Activated CD4-positive, alpha-beta T cell treated with anti-CD3 and anti-CD28 coated beads, Interleukin-2, amount 10 ng/mL, durations not matched to agents 7 days and 5 days (primary cell): ENCODE measurements around the gene COPA. TPM values are rescaled to one million over a fixed set of nuclear protein-coding genes. Genes with fewer than 3 reads are reported as not detected.

Experiments
- CTCF ChIA-PET: fragments of 350-600 bp; sonication (Branson Sonifier 250); formaldehyde crosslinking; loops from one replicate; lab custom pipeline; 2021; ENCODE audit warnings: antibody characterized with exemption; lab: Charles Lee
- POLR2A ChIA-PET: fragments of 350-600 bp; sonication (Branson Sonifier 250); formaldehyde crosslinking; loops from one replicate; lab custom pipeline; 2021; ENCODE audit warnings: antibody characterized with exemption; lab: Charles Lee
- DNase-seq: peaks from one replicate; pipeline ENCODE4 v3.0.0-alpha.2; 2020
- H3K27ac Mint-ChIP-seq: one replicate; pipeline ENCODE4 v1.8.0; 2021; ENCODE audit warnings: mild to moderate bottlenecking, moderate library complexity, mixed read lengths
- H3K27me3 Mint-ChIP-seq: one replicate; pipeline ENCODE4 v1.8.0; 2021; ENCODE audit warnings: mixed read lengths
- H3K36me3 Mint-ChIP-seq: one replicate; pipeline ENCODE4 v1.8.0; 2021; ENCODE audit warnings: low read depth, mixed read lengths
- H3K4me1 Mint-ChIP-seq: one replicate; pipeline ENCODE4 v1.8.0; 2021; ENCODE audit warnings: mixed read lengths
- H3K4me3 Mint-ChIP-seq: one replicate; pipeline ENCODE4 v1.8.0; 2021; ENCODE audit warnings: mild to moderate bottlenecking, moderate library complexity, mixed read lengths
- H3K9me3 Mint-ChIP-seq: one replicate; pipeline ENCODE4 v1.8.0; 2021; ENCODE audit warnings: mixed read lengths
- total RNA-seq, 2 experiments: library from RNA; stranded (reverse); gene quantifications; one replicate each; pipeline ENCODE4 v1.2.3, GENCODE V29; 2021

COPA gene
- total RNA-seq, 2 experiments from 2014 or later, result 122 TPM

DNA sequence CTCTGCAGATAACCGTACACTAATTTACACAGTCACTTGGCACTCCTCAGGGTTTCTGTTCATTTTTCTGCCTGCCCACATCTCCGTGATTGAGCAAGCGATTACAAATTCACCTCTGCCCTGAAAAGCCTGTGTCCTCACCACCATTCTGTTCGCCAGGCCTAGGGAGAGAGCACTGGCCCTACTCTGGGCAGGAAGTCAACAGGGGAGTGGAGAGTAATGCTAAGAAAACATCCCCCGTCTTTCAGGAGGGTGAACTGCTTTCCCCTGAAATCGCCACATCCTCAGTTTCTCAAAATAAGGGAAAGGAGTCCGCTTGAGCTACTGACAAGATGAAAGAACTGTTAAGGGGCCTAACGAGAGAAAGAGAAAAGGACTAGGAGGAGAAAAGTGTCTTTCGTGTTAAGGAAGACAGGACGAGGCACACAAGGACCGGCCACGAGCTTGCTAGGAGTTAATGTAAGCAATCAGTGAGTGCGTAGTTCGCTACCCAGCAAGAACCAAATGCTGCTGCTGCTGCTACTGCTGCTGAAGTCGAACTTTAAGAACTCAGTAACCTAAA lies 58.7 kb downstream of the COPA start:
- POLR2A ChIA-PET, result interaction anchor here (0.9 kb wide), 1 partner anchor 22 kb away, joined by 3 read pairs; the partner anchor contains the start of gene DCAF8
- Mint-ChIP-seq H3K27ac (peak overlapping the region; percentile 90), H3K9me3 (no peaks in the 10 kb centered on the region), H3K27me3 (no peaks in the 10 kb centered on the region), H3K36me3 (peaks cover 30% of the 10 kb centered on the region), H3K4me1 (peaks cover 18% of the 10 kb centered on the region), H3K4me3 (peak overlapping the region; percentile 91)
- CTCF ChIA-PET, result interaction anchor here (0.6 to 1.3 kb wide), 8 partner anchors 52 to 297 kb away, joined by 3 to 5 read pairs (median 3); no protein-coding TSS in a partner anchor
- peak; percentile 33 for DNase-seq

DNA sequence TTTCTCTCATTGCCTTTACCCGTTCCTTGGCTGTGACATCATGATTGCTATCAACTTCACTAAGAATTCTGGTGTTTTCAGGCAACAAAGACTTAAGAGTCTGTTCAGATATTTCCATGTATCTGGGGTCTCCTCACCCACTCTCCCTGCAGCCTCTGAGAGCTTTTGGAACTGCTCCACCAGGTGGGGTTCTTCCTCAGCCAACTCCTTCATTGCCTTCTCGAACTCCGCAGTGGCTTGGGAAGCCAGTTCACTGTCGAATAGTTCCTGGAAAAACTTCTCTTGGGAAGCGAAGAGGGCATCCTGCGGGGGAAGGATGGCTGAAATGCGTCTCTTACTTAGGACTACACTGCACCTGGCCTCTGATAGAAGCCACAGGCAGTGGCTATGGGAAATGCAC lies 60.2 kb downstream of the COPA start:
- H3K4me3 Mint-ChIP-seq, result no peak overlapping the region
- CTCF ChIA-PET, result interaction anchor here (0.6 kb wide), 1 partner anchor 209 kb away, joined by 3 read pairs; no protein-coding TSS in a partner anchor

DNA sequence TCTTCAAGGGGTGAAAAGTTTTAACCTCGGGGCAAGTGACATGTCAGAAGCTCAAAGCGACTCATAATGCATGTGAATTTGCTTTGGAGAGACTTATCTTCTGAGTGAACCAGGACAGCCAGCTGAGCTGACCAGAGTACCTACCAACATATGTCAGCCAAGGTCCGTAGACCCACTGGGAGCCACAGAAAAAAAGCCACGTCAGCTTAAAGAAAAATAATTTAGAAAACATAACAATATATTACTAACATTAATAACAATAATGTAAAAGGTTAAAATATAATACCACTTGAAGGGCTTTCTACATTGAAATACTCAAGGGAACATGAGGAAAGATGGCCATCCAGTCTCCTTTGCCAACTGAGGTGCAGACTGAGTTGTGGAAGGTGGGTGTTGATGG lies 65.1 kb downstream of the COPA start:
- Mint-ChIP-seq H3K4me3 (no peak overlapping the region), H3K4me1 (no peaks in the 10 kb centered on the region), H3K36me3 (peaks cover 37% of the 10 kb centered on the region), H3K9me3 (no peaks in the 10 kb centered on the region), H3K27me3 (no peaks in the 10 kb centered on the region), H3K27ac (no peak overlapping the region)
- ChIA-PET POLR2A (no interaction called here), CTCF (interaction anchor here (1.3 kb wide), 1 partner anchor 14 kb away, joined by 4 read pairs; no protein-coding TSS in a partner anchor)
- DNase-seq, result no peak

More for the DNA sequence above, 60.2 kb downstream of the COPA start:
- no peaks in the 10 kb centered on the region for H3K9me3 Mint-ChIP-seq
- H3K27me3 Mint-ChIP-seq, result no peaks in the 10 kb centered on the region
- POLR2A ChIA-PET, result no interaction called here
- no peak overlapping the region for H3K27ac Mint-ChIP-seq
- H3K36me3 Mint-ChIP-seq, result peaks cover 35% of the 10 kb centered on the region
- DNase-seq, result no peak
- peaks cover 18% of the 10 kb centered on the region for H3K4me1 Mint-ChIP-seq

DNA sequence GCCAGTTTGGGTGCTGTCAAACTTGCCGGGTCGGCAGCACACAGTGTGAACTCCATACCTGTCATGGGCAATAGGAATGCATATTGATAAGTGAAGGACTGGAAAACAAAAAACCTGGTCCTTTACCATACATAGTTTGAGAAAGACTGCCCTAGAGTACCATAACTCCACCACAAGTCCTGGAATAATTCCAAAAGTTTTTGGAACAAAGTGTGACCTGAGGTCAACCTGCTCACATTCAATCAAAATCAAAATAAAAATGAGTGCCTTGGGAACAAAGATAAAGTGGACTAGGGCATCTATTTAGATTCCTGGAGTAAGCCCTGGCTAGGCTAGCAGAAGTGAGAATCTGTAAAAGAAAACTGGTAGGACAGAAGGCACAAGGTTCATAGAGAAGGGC lies 65.7 kb downstream of the COPA start:
- ChIA-PET POLR2A (no interaction called here), CTCF (interaction anchor here (1.3 kb wide), 1 partner anchor 15 kb away, joined by 4 read pairs; no protein-coding TSS in a partner anchor)
- no peak for DNase-seq
- Mint-ChIP-seq H3K36me3 (peaks cover 34% of the 10 kb centered on the region), H3K4me3 (no peak overlapping the region), H3K9me3 (no peaks in the 10 kb centered on the region), H3K27me3 (no peaks in the 10 kb centered on the region), H3K4me1 (no peaks in the 10 kb centered on the region), H3K27ac (no peak overlapping the region)

DNA sequence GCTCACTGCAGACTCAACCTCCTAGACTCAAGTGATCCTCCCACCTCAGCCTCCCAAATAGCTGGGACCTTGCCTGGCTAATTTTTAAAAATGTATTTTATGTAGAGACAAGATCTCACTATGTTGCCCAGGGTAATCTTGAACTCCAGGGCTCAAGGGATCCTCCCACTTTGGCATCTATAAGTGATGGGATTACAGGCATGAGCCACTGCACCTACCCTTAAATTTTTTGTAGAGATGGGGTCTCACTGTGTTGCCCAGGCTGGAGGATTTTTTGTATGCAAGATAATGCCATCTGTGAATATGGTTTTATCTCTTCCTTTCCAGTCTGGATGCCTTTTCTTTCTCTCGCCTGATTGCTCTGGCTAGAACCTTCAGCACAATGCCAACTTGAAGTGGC lies 72.0 kb downstream of the COPA start:
- H3K4me3 Mint-ChIP-seq, result no peak overlapping the region
- ChIA-PET POLR2A (no interaction called here), CTCF (interaction anchor here (0.6 kb wide), 1 partner anchor 53 kb away, joined by 4 read pairs; no protein-coding TSS in a partner anchor)
- H3K27me3 Mint-ChIP-seq, result no peaks in the 10 kb centered on the region
- H3K36me3 Mint-ChIP-seq, result no peaks in the 10 kb centered on the region
- no peak overlapping the region for H3K27ac Mint-ChIP-seq
- DNase-seq, result no peak
- H3K4me1 Mint-ChIP-seq, result no peaks in the 10 kb centered on the region
- no peaks in the 10 kb centered on the region for H3K9me3 Mint-ChIP-seq

DNA sequence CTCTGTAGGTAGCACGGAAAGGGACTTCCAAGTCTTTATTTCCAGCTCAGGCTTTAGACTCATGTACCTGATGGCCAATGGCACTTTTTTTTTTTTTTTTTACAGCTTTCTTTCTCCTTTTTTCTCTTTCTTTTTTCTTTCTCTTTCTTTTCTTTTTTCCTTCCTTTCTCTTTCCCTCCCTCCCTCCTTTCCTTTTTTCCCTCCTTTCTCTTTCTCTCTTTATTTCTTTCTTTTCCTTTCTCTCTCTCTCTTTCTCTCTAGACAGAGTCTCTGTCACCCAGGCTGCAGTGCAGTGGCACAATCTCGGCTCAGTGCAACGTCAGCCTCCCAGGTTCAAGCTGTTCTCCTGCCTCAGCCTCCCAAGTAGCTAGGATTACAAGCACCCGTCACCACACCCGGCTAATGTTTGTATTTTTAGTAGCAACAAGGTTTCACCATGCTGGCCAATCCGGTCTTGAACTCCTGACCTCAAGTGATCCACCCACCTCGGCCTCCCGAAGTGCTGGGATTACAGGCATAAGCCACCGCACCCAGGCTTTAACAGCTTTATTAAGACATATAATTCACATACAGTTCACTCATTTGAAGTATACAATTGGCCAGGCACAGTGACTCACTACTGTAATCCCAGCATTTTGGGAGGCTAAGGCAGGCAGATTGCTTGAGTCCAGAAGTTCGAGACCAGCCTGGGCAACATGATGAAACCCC lies 75.6 kb downstream of the COPA start:
- no peaks in the 10 kb centered on the region for H3K27me3 Mint-ChIP-seq
- no peak for DNase-seq
- H3K36me3 Mint-ChIP-seq, result no peaks in the 10 kb centered on the region
- H3K4me3 Mint-ChIP-seq, result no peak overlapping the region
- CTCF ChIA-PET, result interaction anchor here (2.2 kb wide), 1 partner anchor 74 kb away, joined by 5 read pairs; no protein-coding TSS in a partner anchor
- H3K4me1 Mint-ChIP-seq, result peaks cover 15% of the 10 kb centered on the region
- POLR2A ChIA-PET, result interaction anchor here (0.7 kb wide), 1 partner anchor 49 kb away, joined by 3 read pairs; no protein-coding TSS in a partner anchor
- H3K9me3 Mint-ChIP-seq, result no peaks in the 10 kb centered on the region
- H3K27ac Mint-ChIP-seq, result peak overlapping the region; percentile 25

DNA sequence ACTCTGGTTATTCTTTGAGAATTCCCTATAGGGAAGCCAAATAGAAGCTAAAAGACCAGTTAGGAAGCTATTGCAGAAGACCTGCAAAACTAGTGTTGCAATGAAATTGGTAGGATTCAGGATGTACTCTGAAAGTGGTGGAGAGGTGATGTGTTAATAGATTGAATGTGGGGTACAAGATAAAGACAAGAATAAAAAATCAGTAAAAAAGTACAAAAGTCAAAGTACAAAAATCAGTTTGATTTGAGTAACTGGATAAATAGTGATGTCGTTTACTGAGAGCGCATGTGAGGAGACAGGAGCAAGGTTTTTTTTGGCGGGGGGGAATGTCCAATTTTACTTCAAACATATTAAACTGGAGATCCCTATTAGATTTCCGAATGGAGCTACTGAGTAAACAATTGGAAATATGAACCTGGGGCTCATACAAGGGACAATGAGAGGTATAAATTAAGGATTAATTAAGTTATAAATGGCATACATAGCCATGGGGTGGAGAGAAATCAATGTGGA lies 78.2 kb downstream of the COPA start:
- H3K27ac Mint-ChIP-seq, result no peak overlapping the region
- H3K9me3 Mint-ChIP-seq, result no peaks in the 10 kb centered on the region
- H3K27me3 Mint-ChIP-seq, result no peaks in the 10 kb centered on the region
- no peak for DNase-seq
- H3K4me3 Mint-ChIP-seq, result no peak overlapping the region
- peaks cover 29% of the 10 kb centered on the region for H3K4me1 Mint-ChIP-seq
- peaks cover 11% of the 10 kb centered on the region for H3K36me3 Mint-ChIP-seq
- ChIA-PET POLR2A (no interaction called here), CTCF (interaction anchor here (1.0 to 3.3 kb wide), 6 partner anchors 10 to 90 kb away, joined by 3 to 16 read pairs (median 4); no protein-coding TSS in a partner anchor)

DNA sequence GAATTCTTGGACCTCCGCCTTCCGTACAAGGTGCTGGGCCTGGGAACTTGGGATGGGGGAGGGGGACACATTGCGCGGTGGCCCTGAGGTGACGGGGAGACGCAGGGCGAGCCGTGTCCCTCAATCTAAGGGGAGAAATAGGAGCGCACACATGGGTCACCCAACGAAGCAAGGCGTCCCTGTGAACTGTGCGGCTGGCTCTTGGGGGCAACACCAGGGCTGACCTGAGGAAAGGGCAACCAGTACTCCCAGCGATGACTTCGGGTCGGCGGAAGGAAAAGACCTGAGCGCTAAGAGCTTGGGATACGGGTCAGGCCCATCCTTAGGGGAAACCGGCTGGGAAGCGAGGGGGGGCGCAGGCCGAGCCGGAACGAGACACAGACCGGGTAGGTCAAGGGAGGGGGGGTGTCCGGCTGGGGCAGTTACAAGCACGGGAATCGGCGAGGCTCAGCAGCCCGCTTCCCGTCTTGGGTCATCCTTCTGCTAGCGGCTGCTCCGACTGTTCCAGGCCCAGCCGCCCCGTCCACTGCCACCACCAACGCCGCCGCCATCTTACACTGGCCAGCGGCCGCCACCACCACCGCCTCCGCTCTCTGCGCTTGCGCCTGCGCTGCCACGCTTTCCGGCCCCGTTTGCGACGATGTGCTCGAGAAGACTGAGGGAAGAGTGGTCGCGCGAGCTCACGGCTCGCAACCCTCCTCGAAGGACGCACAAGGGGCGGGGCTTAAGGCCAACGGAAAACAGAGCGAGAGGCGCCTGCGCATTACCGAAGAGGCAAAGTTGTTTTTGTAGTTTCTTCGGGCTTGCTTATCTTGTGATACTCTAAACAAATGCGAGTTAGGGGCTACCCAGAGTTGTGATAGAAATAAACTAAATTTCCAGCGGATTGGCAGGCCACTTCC lies 80.9 kb downstream of the COPA start, which contains the start of gene DCAF8:
Gene DCAF8 (minus strand): TSS at position 657 of the 902 bp plus-strand sequence. CDS start 18,541 bp downstream, outside the sequence.
- Mint-ChIP-seq H3K4me3 (peak within 1 kb of the TSS; percentile 99), H3K27me3 (no peaks in the 10 kb centered on the region), H3K27ac (peak within 1 kb of the TSS; percentile 98), H3K9me3 (no peaks in the 10 kb centered on the region), H3K36me3 (peaks cover 16% of the 10 kb centered on the region), H3K4me1 (peaks cover 47% of the 10 kb centered on the region)
- CTCF ChIA-PET, result interaction anchor here (0.6 to 3.3 kb wide), 9 partner anchors 10 to 180 kb away, joined by 3 to 16 read pairs (median 4); no protein-coding TSS in a partner anchor
- POLR2A ChIA-PET, result interaction anchor here (0.6 to 0.7 kb wide), 3 partner anchors 23 to 66 kb away, joined by 3 to 6 read pairs (median 4); partner anchors contain the start of gene PEX19
- peak; percentile 99 for DNase-seq

DNA sequence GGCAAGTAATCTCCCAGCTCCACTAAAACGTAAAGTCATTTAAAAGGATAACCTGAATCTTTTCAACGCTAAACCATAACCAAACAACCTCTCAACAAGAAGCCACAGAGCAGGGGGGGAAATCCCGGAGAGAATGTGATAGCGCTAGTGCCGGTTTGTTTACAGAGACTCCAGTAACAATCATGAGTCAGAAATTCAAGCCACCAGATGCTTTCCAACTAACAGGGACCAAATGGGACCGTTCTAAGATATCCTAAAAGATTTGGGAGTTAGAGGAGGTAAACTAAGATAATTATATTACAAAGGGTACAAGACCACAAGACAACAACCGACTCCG lies 81.5 kb downstream of the COPA start:
- no peaks in the 10 kb centered on the region for H3K9me3 Mint-ChIP-seq
- H3K36me3 Mint-ChIP-seq, result peaks cover 16% of the 10 kb centered on the region
- ChIA-PET CTCF (interaction anchor here (0.6 to 1.5 kb wide), 5 partner anchors 9 to 83 kb away, joined by 3 to 11 read pairs (median 4); no protein-coding TSS in a partner anchor), POLR2A (no interaction called here)
- H3K27me3 Mint-ChIP-seq, result no peaks in the 10 kb centered on the region
- H3K4me1 Mint-ChIP-seq, result peaks cover 50% of the 10 kb centered on the region
- peak; percentile 79 for DNase-seq
- H3K27ac Mint-ChIP-seq, result peak overlapping the region; percentile 98
- peak overlapping the region; percentile 99 for H3K4me3 Mint-ChIP-seq

DNA sequence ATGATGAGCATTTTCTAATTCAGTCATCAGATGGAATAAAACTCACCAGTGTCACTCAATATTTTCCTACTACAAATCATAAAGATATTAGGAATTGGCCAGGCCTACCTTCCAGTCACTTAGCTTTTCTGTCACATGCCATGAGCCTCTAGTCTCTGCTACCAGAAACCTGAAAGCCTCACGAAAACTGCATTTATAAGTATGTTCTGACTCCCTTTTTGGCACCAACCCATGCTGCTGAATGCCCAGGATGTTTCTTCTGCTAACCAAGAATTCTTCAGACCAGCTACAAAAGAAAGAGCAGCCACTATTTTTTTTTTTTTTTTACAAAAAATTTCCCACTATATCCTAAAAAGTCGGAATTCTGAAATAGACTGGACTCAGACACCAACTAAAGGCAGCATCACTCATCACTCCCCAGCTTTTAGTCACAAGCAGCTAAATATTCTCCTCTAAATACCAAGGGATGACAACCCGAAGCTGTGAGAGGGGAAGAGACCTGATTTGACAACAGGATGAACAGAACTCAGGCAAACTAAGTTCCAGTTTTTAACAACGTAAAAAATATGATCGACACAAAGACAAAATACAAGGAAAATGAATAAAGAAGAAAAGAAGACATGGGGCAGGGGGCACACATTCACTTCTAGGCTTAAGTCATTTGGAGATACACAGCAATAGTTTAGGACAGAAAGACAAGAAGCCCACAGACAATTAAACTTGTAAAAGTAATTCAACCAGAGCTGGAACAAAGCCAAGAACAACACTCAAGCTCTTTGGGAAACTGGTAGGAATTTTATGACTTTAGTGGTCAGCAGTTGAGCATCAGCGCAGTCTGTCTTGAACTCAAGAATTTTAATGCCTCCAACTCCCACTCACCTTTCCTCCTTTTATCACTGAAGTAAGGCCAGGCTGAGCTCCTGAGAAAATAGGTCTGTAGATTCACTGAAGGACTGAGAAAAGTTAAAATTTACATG lies 82.4 kb downstream of the COPA start:
- DNase-seq, result no peak
- Mint-ChIP-seq H3K4me3 (peak overlapping the region; percentile 99), H3K27me3 (no peaks in the 10 kb centered on the region), H3K9me3 (no peaks in the 10 kb centered on the region), H3K4me1 (peaks cover 53% of the 10 kb centered on the region), H3K36me3 (peaks cover 16% of the 10 kb centered on the region), H3K27ac (peak overlapping the region; percentile 98)
- POLR2A ChIA-PET, result interaction anchor here (0.6 kb wide), 1 partner anchor 175 kb away, joined by 6 read pairs; no protein-coding TSS in a partner anchor
- CTCF ChIA-PET, result interaction anchor here (0.6 to 1.5 kb wide), 6 partner anchors 8 to 445 kb away, joined by 3 to 11 read pairs (median 4); no protein-coding TSS in a partner anchor
